SK-N-SH treated with all-trans-retinoic acid at 6 μM for 48 hours (cell line): ENCODE measurements around the gene SNTA1.
"Not testable (repeated sequence)": the region's sequence is repeated elsewhere in the genome, so short reads cannot be mapped to it uniquely, and the experiment has no call there.

Source experiments
- ATAC-seq: fragments of 200-7000 bp; cut with Tn5 transposase; 3 replicates; pipeline ENCODE4 v1.9.1; 2020; ENCODE audit warnings: mild to moderate bottlenecking, moderate library complexity
- ARNTL ChIP-seq: fragments of 450-650 bp; formaldehyde crosslinking; IDR thresholded peaks from 2 replicates; pipeline ENCODE4 v1.5.0; 2020; ENCODE audit warnings: low read depth, mild to moderate bottlenecking, moderate library complexity, borderline replicate concordance
- BACH2 ChIP-seq: fragments of 250-450 bp; sonication (Bioruptor Pico); IDR thresholded peaks from 2 replicates; pipeline ENCODE4 v1.9.0; 2021; ENCODE audit warnings: mild to moderate bottlenecking, borderline replicate concordance
- CSDC2 ChIP-seq: fragments of 250-450 bp; sonication (Bioruptor Pico); IDR thresholded peaks from 2 replicates; pipeline ENCODE4 v1.5.0; 2020; ENCODE audit warnings: mild to moderate bottlenecking, moderate library complexity
- CSRNP3 ChIP-seq: fragments of 250-450 bp; sonication (Bioruptor Pico); IDR thresholded peaks from 2 replicates; pipeline ENCODE4 v1.5.1; 2021; ENCODE audit warnings: mild to moderate bottlenecking, moderate library complexity
- ESRRG ChIP-seq: fragments of 250-450 bp; sonication (Bioruptor Pico); IDR thresholded peaks from 2 replicates; pipeline ENCODE4 v1.6.1; 2021; ENCODE audit warnings: mild to moderate bottlenecking
- GLIS3 ChIP-seq: fragments of 250-450 bp; sonication (Bioruptor Pico); IDR thresholded peaks from 2 replicates; pipeline ENCODE4 v1.5.0; 2020; ENCODE audit warnings: mild to moderate bottlenecking, moderate library complexity
- ISL1 ChIP-seq: fragments of 250-450 bp; sonication (Bioruptor Pico); IDR thresholded peaks from 2 replicates; pipeline ENCODE4 v2.1.2; 2022; ENCODE audit warnings: mild to moderate bottlenecking, moderate library complexity
- OSR1 ChIP-seq: fragments of 250-450 bp; sonication (Bioruptor Pico); IDR thresholded peaks from 2 replicates; pipeline ENCODE4 v1.8.0; 2022; ENCODE audit warnings: moderate library complexity, mild to moderate bottlenecking, inconsistent platforms
- POU6F1 ChIP-seq: fragments of 250-450 bp; sonication (Bioruptor Pico); IDR thresholded peaks from 2 replicates; pipeline ENCODE4 v1.8.0; 2021; ENCODE audit warnings: low read depth, mild to moderate bottlenecking, moderate library complexity, borderline replicate concordance
- PPARA ChIP-seq: fragments of 250-450 bp; sonication (Bioruptor Pico); IDR thresholded peaks from 2 replicates; pipeline ENCODE4 v1.5.0; 2020; ENCODE audit warnings: mild to moderate bottlenecking, borderline replicate concordance
- RARB ChIP-seq: fragments of 250-450 bp; sonication (Bioruptor Pico); IDR thresholded peaks from 2 replicates; pipeline ENCODE4 v1.8.0; 2021; ENCODE audit warnings: mild to moderate bottlenecking, moderate library complexity
- SNAI2 ChIP-seq: fragments of 250-450 bp; sonication (Bioruptor Pico); IDR thresholded peaks from 2 replicates; pipeline ENCODE4 v1.5.0; 2020; ENCODE audit warnings: mild to moderate bottlenecking, moderate library complexity
- TCF4 ChIP-seq: fragments of 250-450 bp; sonication (Bioruptor Pico); IDR thresholded peaks from 2 replicates; pipeline ENCODE4 v1.8.0; 2021; ENCODE audit warnings: mild to moderate bottlenecking, moderate library complexity, borderline replicate concordance
- TOX ChIP-seq: fragments of 250-450 bp; sonication (Bioruptor Pico); IDR thresholded peaks from 2 replicates; pipeline ENCODE4 v1.8.0; 2021; ENCODE audit warnings: mild to moderate bottlenecking, moderate library complexity, borderline replicate concordance
- TSHZ2 ChIP-seq: fragments of 250-450 bp; sonication (Bioruptor Pico); IDR thresholded peaks from 2 replicates; pipeline ENCODE4 v1.5.0; 2020; ENCODE audit warnings: mild to moderate bottlenecking, moderate library complexity
- ZC3H10 ChIP-seq: fragments of 250-450 bp; sonication (Bioruptor Pico); IDR thresholded peaks from 2 replicates; pipeline ENCODE4 v1.5.1; 2021; ENCODE audit warnings: mild to moderate bottlenecking, moderate library complexity
- ZFP3 ChIP-seq: fragments of 250-450 bp; sonication (Bioruptor Pico); IDR thresholded peaks from 2 replicates; pipeline ENCODE4 v1.5.0; 2020; ENCODE audit warnings: mild to moderate bottlenecking, moderate library complexity
- ZNF565 ChIP-seq: fragments of 450-650 bp; formaldehyde crosslinking; conservative IDR thresholded peaks from 2 replicates; pipeline ENCODE4 v1.5.0; 2020; ENCODE audit warnings: low read depth, mild to moderate bottlenecking, moderate library complexity
- ZNF8 ChIP-seq: fragments of 450-650 bp; formaldehyde crosslinking; IDR thresholded peaks from 2 replicates; pipeline ENCODE4 v1.5.0; 2020; ENCODE audit warnings: mild to moderate bottlenecking, moderate library complexity
- TF ChIP-seq, protein P1 (sequence below): fragments of 250-450 bp; sonication (Bioruptor Pico); IDR thresholded peaks from 2 replicates; pipeline ENCODE4 v1.5.1; 2020; ENCODE audit warnings: low read depth, mild to moderate bottlenecking, moderate library complexity

SNTA1 gene

GRCh38 chr20:33441142-33441955 lies 2.2 kb downstream of the SNTA1 start:
- ATAC-seq: no peak
- TF ChIP-seq SNAI2 (CRISPR knock-in tag): no peak
- no peak for TF ChIP-seq TCF4 (CRISPR knock-in tag)
- no peak for TF ChIP-seq OSR1
- TF ChIP-seq TOX (CRISPR knock-in tag): no peak
- no peak for TF ChIP-seq POU6F1 (CRISPR knock-in tag)
- TF ChIP-seq PPARA (CRISPR knock-in tag): no peak
- TF ChIP-seq CSDC2: no peak
- TF ChIP-seq ZC3H10 (CRISPR knock-in tag): no peak
- no peak for TF ChIP-seq GLIS3 (CRISPR knock-in tag)
- TF ChIP-seq TSHZ2 (CRISPR knock-in tag): no peak
- no peak for TF ChIP-seq ARNTL (CRISPR knock-in tag)
- TF ChIP-seq, protein P1, sequence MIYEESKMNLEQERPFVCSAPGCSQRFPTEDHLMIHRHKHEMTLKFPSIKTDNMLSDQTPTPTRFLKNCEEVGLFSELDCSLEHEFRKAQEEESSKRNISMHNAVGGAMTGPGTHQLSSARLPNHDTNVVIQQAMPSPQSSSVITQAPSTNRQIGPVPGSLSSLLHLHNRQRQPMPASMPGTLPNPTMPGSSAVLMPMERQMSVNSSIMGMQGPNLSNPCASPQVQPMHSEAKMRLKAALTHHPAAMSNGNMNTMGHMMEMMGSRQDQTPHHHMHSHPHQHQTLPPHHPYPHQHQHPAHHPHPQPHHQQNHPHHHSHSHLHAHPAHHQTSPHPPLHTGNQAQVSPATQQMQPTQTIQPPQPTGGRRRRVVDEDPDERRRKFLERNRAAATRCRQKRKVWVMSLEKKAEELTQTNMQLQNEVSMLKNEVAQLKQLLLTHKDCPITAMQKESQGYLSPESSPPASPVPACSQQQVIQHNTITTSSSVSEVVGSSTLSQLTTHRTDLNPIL (CRISPR knock-in tag): no peak
- no peak for TF ChIP-seq ZNF8 (CRISPR knock-in tag)
- no peak for TF ChIP-seq CSRNP3 (CRISPR knock-in tag)
- no peak for TF ChIP-seq BACH2
- TF ChIP-seq ISL1 (CRISPR knock-in tag): no peak
- TF ChIP-seq ZNF565 (CRISPR knock-in tag): no peak

DNA sequence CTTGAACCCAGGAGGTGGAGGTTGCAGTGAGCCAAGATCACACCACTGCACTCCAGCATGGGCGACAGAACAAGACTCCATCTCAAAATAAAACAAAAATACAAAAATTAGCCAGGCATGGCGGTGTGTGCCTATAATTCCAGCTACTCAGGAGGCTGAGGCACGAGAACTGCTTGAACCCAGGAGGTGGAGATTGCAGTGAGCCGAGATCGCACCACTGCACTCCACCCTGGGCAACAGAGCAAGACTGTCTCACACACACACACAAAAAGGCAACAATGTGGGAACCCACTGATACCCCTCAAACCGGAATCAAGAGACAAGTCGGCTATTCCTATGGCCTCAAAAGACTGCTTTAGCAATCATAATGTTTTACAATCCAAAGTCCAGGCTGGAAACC lies 3.0 kb downstream of the SNTA1 start:
- not testable (repeated sequence) for ATAC-seq

DNA sequence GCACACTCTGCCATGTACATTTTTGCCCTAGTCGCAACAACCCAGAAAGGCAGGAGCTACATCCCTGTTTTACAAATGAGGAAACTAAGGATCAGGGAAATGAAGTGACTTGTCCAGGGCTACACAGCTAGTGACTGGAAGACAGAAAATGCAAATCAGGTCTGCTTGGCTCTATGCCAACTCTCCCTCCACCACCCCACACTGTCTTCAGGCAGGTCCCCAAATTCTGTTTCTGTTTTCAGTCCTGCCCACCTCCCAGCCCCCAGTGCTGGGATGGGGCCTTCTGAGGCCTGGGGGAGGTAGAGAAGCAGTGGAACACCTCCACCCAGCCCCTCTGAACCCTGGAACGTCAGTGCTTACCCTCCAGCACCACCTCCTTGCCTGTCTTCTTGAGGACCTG lies 5.1 kb downstream of the SNTA1 start:
- ATAC-seq: no peak
- TF ChIP-seq TCF4 (CRISPR knock-in tag) (no peak), BACH2 (no peak), CSDC2 (no peak), ZNF8 (CRISPR knock-in tag) (no peak), ARNTL (CRISPR knock-in tag) (no peak), RARB (CRISPR knock-in tag) (no peak), ZNF565 (CRISPR knock-in tag) (no peak), PPARA (CRISPR knock-in tag) (no peak), GLIS3 (CRISPR knock-in tag) (no peak), POU6F1 (CRISPR knock-in tag) (no peak), ZFP3 (no peak), TOX (CRISPR knock-in tag) (no peak), ESRRG (no peak)
